Erythroblast (primary cell): ENCODE results near the gene PRDX3.

Source experiments
- GATA1 ChIP-seq: IDR thresholded peaks from 2 replicates; pipeline ENCODE4 v1.6.1; 2011; ENCODE audit warnings: low read depth, mild to moderate bottlenecking, control low read depth, low read length, moderate library complexity
- POLR2A ChIP-seq: IDR thresholded peaks from 2 replicates; pipeline ENCODE4 v1.6.1; 2011; ENCODE audit warnings: mild to moderate bottlenecking, low read length

GRCh38 chr10:119162452-119163092 is 16.0 kb downstream of the PRDX3 start:
- TF ChIP-seq POLR2A = no peak
- TF ChIP-seq GATA1 = no peak
